NCI-H2227 (cell line): Measurements from ENCODE around the gene MARCHF9.
"Not testable (repeated sequence)": the region's sequence is repeated elsewhere in the genome, so short reads cannot be mapped to it uniquely, and the experiment has no call there.

ENCODE experiments used
- DNase-seq: peaks from one replicate; lab custom pipeline; 2025; ENCODE audit not compliant: unreplicated experiment; lab: John Stamatoyannopoulos, UW

The MARCHF9 gene

GRCh38 chr12:57754411-57755193 is at the start of gene MARCHF9:
TSS of gene MARCHF9 (plus strand) at chr12:57755103. CDS start at chr12:57755529, 426 bp downstream.
- DNase-seq: peak; percentile 84

GRCh38 chr12:57707250-57707649 is 47.7 kb upstream of the MARCHF9 start:
- DNase-seq: no peak

GRCh38 chr12:57708296-57708695 is 46.6 kb upstream of the MARCHF9 start:
- no peak for DNase-seq

GRCh38 chr12:57712701-57713100 is 42.2 kb upstream of the MARCHF9 start:
- no peak for DNase-seq

- DNase-seq: no peak
Measured at GRCh38 chr12:57713209-57713608, 41.7 kb upstream of the MARCHF9 start.

GRCh38 chr12:57715036-57715748 is 39.7 kb upstream of the MARCHF9 start:
- not testable (repeated sequence) for DNase-seq

- no peak for DNase-seq
Measured at GRCh38 chr12:57715786-57716185, 39.1 kb upstream of the MARCHF9 start.

- DNase-seq: no peak
Measured at GRCh38 chr12:57716305-57716704, 38.6 kb upstream of the MARCHF9 start.

- DNase-seq: no peak
Measured at GRCh38 chr12:57717131-57717530, 37.8 kb upstream of the MARCHF9 start.

GRCh38 chr12:57717846-57718640 is 36.9 kb upstream of the MARCHF9 start:
- DNase-seq: no peak

- DNase-seq: no peak
Measured at GRCh38 chr12:57718641-57719528, 36.0 kb upstream of the MARCHF9 start.

- DNase-seq: no peak
Measured at GRCh38 chr12:57719777-57720605, 34.9 kb upstream of the MARCHF9 start.

GRCh38 chr12:57720606-57721595 is 34.0 kb upstream of the MARCHF9 start:
- no peak for DNase-seq

- DNase-seq: not testable (repeated sequence)
Measured at GRCh38 chr12:57721846-57722608, 32.9 kb upstream of the MARCHF9 start.

- no peak for DNase-seq
Measured at GRCh38 chr12:57722716-57723629, 31.9 kb upstream of the MARCHF9 start.

GRCh38 chr12:57723630-57723962 is 31.3 kb upstream of the MARCHF9 start:
- no peak for DNase-seq
